Loucy (cell line): Measurements from ENCODE around the gene BEGAIN.

Experiments
- EZH2phosphoT487 ChIP-seq: fragments of 200-600 bp; IDR thresholded peaks from 2 replicates; pipeline ENCODE4 v1.6.1; 2018; ENCODE audit warnings: antibody characterized with exemption, mild to moderate bottlenecking, moderate library complexity, borderline replicate concordance
- TF ChIP-seq, protein P1 (sequence below): fragments of 200-600 bp; sonication (generic); conservative IDR thresholded peaks from 2 replicates; pipeline ENCODE4 v1.5.1; 2014; ENCODE audit warnings: mild to moderate bottlenecking, antibody characterized with exemption, low read length

DNA sequence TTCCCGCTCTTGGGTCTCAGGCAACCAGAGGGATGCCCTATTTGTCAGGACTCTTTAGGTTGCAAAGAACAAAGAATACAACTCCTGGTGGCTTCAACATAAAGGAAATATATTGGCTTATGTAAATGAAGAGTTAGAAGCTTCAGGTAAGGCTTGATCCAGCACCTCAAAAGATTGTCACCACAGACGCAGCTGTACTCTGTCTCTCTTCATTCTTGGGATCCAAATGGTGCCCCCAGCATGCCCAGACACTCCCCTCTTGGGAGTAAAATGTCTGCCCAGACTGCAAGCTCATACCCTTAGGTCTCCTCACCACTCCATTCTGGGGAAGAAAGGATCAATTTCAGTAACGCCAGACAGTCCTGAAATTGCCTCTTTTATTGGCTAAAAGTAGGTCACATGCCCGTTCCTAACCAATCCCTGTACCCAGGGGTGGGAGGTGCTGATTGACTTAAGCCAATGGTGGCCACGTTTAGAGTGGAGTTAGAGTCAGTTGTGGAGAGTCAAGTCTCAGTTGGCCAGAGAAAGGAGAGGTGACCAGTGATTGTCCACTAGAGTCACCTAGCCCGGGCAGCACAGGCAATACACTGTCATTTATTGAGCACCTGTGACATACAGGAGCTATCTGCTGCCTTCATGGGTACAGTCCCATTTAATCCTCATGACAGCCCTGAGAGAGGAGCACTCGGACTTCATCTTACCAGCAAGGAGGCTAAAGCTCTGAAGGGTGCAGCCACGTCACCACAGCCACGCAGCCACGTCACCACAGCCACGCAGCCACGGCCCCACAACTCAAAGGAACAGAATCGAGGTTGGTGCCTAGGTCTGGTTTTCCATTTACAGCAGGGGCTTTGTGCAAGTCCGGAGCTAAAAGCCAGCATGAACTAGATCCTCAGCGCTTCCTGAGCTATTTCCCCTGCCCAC, 19.7 kb upstream of the BEGAIN start:
- TF ChIP-seq, protein P1, sequence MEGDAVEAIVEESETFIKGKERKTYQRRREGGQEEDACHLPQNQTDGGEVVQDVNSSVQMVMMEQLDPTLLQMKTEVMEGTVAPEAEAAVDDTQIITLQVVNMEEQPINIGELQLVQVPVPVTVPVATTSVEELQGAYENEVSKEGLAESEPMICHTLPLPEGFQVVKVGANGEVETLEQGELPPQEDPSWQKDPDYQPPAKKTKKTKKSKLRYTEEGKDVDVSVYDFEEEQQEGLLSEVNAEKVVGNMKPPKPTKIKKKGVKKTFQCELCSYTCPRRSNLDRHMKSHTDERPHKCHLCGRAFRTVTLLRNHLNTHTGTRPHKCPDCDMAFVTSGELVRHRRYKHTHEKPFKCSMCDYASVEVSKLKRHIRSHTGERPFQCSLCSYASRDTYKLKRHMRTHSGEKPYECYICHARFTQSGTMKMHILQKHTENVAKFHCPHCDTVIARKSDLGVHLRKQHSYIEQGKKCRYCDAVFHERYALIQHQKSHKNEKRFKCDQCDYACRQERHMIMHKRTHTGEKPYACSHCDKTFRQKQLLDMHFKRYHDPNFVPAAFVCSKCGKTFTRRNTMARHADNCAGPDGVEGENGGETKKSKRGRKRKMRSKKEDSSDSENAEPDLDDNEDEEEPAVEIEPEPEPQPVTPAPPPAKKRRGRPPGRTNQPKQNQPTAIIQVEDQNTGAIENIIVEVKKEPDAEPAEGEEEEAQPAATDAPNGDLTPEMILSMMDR, result no peak
- no peak for TF ChIP-seq EZH2phosphoT487
